GM12878 (cell line): ENCODE data around the gene GPC2. TPM values are rescaled to one million over a fixed set of nuclear protein-coding genes. Genes with fewer than 3 reads are reported as not detected.

Experiments used
- ATAC-seq: fragments of 200-7000 bp; cut with Tn5 transposase; 3 replicates; pipeline ENCODE4 v1.9.1; 2020; ENCODE audit warnings: mild to moderate bottlenecking, moderate library complexity
- BruUV-seq: library from RNA; stranded (reverse); fragments of 400-500 nt; replicated peaks from 2 replicates; lab custom pipeline; 2021; lab: Mats Ljungman, UMichigan
- CTCF ChIA-PET: fragments of 300-600 bp; sonication (Branson Sonifier 250); formaldehyde crosslinking; extraction: SDS; loops from one replicate; lab custom pipeline; 2021; ENCODE audit warnings: inconsistent platforms; lab: Yijun Ruan, JAX
- POLR2A ChIA-PET: fragments of 350-600 bp; formaldehyde crosslinking; extraction: SDS; loops from one replicate; lab custom pipeline; 2021; ENCODE audit warnings: inconsistent platforms; lab: Charles Lee
- RAD21 ChIA-PET: fragments of 300-600 bp; sonication (Branson Sonifier 250); formaldehyde crosslinking; loops from one replicate; lab custom pipeline; 2023; ENCODE audit warnings: antibody characterized with exemption; ENCODE audit not compliant: unreplicated experiment; lab: Charles Lee
- SMC1A ChIA-PET: fragments of 300-600 bp; sonication (Branson Sonifier 250); formaldehyde crosslinking; loops from one replicate; lab custom pipeline; 2023; ENCODE audit not compliant: unreplicated experiment, uncharacterized antibody; lab: Charles Lee
- DNase-seq: peaks from one replicate; pipeline ENCODE4 v3.0.0-alpha.2; 2011; ENCODE audit warnings: low read depth, low spot score
- FAIRE-seq: peaks from 3 replicates; lab custom pipeline; 2011; peaks lifted over from hg19 to GRCh38; lab: Jason Lieb, UNC
- H2AFZ ChIP-seq: 2 replicates; pipeline ENCODE4 v1.6.0; 2011; ENCODE audit warnings: low read depth, low read length, control low read depth; ENCODE audit not compliant: control insufficient read depth
- H3K27ac ChIP-seq: 2 replicates; pipeline ENCODE4 v1.5.1; 2011; ENCODE audit warnings: control low read depth; ENCODE audit not compliant: control insufficient read depth, insufficient read depth
- H3K27me3 ChIP-seq, 2 experiments: replicated peaks in 1 of 2; 2 replicates each; pipeline versions ENCODE4 v1.6.0 to v1.6.1; 2011; ENCODE audit warnings: low read length in 1 of 2; ENCODE audit not compliant: control insufficient read depth in 2 of 2, insufficient read depth in 2 of 2
- H3K36me3 ChIP-seq, 2 experiments: 2 replicates each; pipeline ENCODE4 v1.5.1; 2011; ENCODE audit warnings: low read length in 1 of 2; ENCODE audit not compliant: control insufficient read depth in 2 of 2, insufficient read depth in 2 of 2
- H3K4me1 ChIP-seq: 2 replicates; pipeline ENCODE4 v1.6.1; 2011; ENCODE audit warnings: mild to moderate bottlenecking, low read length, moderate library complexity, mixed read lengths; ENCODE audit not compliant: control insufficient read depth, insufficient read depth
- H3K4me2 ChIP-seq: 2 replicates; pipeline ENCODE4 v1.6.0; 2011; ENCODE audit warnings: control low read depth; ENCODE audit not compliant: control insufficient read depth, insufficient read depth
- H3K4me3 ChIP-seq: fragments of 200-600 bp; sonication (generic); 2 replicates; pipeline ENCODE4 v1.5.1; 2016
- H3K79me2 ChIP-seq: 2 replicates; pipeline ENCODE4 v1.6.0; 2011; ENCODE audit warnings: low read length; ENCODE audit not compliant: control insufficient read depth, insufficient read depth
- H3K9ac ChIP-seq: 2 replicates; pipeline ENCODE4 v1.8.0; 2011; ENCODE audit warnings: low read length, control low read depth, mixed read lengths; ENCODE audit not compliant: control insufficient read depth, insufficient read depth
- H3K9me3 ChIP-seq: replicated peaks from 3 replicates; pipeline ENCODE4 v1.5.1; 2011; ENCODE audit warnings: mild to moderate bottlenecking, low read length; ENCODE audit not compliant: control insufficient read depth, insufficient read depth
- H4K20me1 ChIP-seq: 2 replicates; pipeline ENCODE4 v1.6.0; 2011; ENCODE audit not compliant: control insufficient read depth, insufficient read depth
- DPF2 ChIP-seq: fragments of 450-650 bp; IDR thresholded peaks from 2 replicates; pipeline ENCODE4 v1.6.1; 2017; ENCODE audit warnings: mild to moderate bottlenecking
- FOXK2 ChIP-seq: fragments of 450-650 bp; IDR thresholded peaks from 2 replicates; pipeline ENCODE4 v1.6.1; 2017; ENCODE audit warnings: mild to moderate bottlenecking, moderate library complexity
- JUND ChIP-seq: IDR thresholded peaks from 2 replicates; pipeline ENCODE4 v1.6.1; 2012; ENCODE audit warnings: low read depth, mild to moderate bottlenecking, low read length, improper control_type of control experiment, moderate library complexity
- KDM1A ChIP-seq: fragments of 200-600 bp; sonication (generic); IDR thresholded peaks from 2 replicates; pipeline ENCODE4 v1.6.1; 2016; ENCODE audit warnings: borderline replicate concordance
- NKRF ChIP-seq: fragments of 450-650 bp; conservative IDR thresholded peaks from 2 replicates; pipeline ENCODE4 v1.6.1; 2017; ENCODE audit warnings: mild to moderate bottlenecking, moderate library complexity
- PAX5 ChIP-seq: IDR thresholded peaks from 2 replicates; pipeline ENCODE4 v1.6.1; 2011; ENCODE audit warnings: low read depth, low read length, borderline replicate concordance
- POLR2A ChIP-seq: IDR thresholded peaks from 2 replicates; pipeline ENCODE4 v1.6.1; 2011; ENCODE audit warnings: low read depth, mild to moderate bottlenecking, low read length
- RELB ChIP-seq: fragments of 450-650 bp; IDR thresholded peaks from 2 replicates; pipeline ENCODE4 v1.6.1; 2017; ENCODE audit warnings: low read depth, mild to moderate bottlenecking, moderate library complexity
- STAT1 ChIP-seq: fragments of 450-650 bp; conservative IDR thresholded peaks from 2 replicates; pipeline ENCODE4 v1.6.1; 2014; ENCODE audit warnings: antibody characterized with exemption, mild to moderate bottlenecking
- USF1 ChIP-seq: IDR thresholded peaks from 2 replicates; pipeline ENCODE4 v1.6.1; 2011; ENCODE audit warnings: borderline replicate concordance, low read depth, mild to moderate bottlenecking, moderate library complexity, mixed read lengths, low read length; ENCODE audit not compliant: insufficient read depth; ENCODE audit errors: extremely low read length
- ZBTB40 ChIP-seq: fragments of 450-650 bp; IDR thresholded peaks from 2 replicates; pipeline ENCODE4 v1.6.1; 2016; ENCODE audit warnings: mild to moderate bottlenecking, moderate library complexity, borderline replicate concordance
- ZNF384 ChIP-seq: IDR thresholded peaks from 2 replicates; pipeline ENCODE4 v1.6.1; 2012; ENCODE audit warnings: low read depth, mild to moderate bottlenecking, low read length, improper control_type of control experiment, borderline replicate concordance
- WGBS: methylation state at CpG from one replicate; pipeline ENCODE4 v1.1.6; 2016; ENCODE audit warnings: low lambda C conversion rate; ENCODE audit not compliant: insufficient replicate concordance, insufficient coverage; ENCODE audit errors: missing lambda C conversion rate; 5-methylcytosine and 5-hydroxymethylcytosine counted together
- in situ Hi-C: fragments of 300-500 bp; cut with MboI; formaldehyde crosslinking; loops from 9 replicates; pipeline ENCODE4 v1.14.3; 2018; ENCODE audit warnings: mixed read lengths
- intact Hi-C: fragments of 100-400 bp; cut with micrococcal nuclease; formaldehyde crosslinking; loops from one replicate; pipeline ENCODE4 v1.14.2; 2022; ENCODE audit not compliant: unreplicated experiment
- polyA plus RNA-seq, 11 experiments: library from polyadenylated mRNA; depleted of rRNA in 4 of 11; unstranded in 6 of 11; stranded (reverse) in 5 of 11; fragments of >200 nt; fragmentation: Nextera tagmentation in 4 of 11; fragmentation: Illumina TruSeq in 1 of 11; extraction: Ambion mirVana in 4 of 11; extraction: Trizol in 1 of 11; gene quantifications; 1 replicate in 1 of 11; 2 replicates in 10 of 11; pipeline versions ENCODE4 v1.2.1 to v1.2.3, GENCODE V29; 2011 to 2016; ENCODE audit warnings: inconsistent platforms in 2 of 11, missing spikeins in 2 of 11, low read depth in 1 of 11
- total RNA-seq, 4 experiments: library from RNA; depleted of rRNA in 3 of 4; stranded (reverse); fragments of >200 nt in 3 of 4; fragmentation: Illumina TruSeq in 1 of 4; extraction: Trizol in 1 of 4; gene quantifications; 2 replicates each; pipeline versions ENCODE4 v1.2.1 to v1.2.3, GENCODE V29; 2013 to 2021

Gene GPC2
- total and polyA plus RNA-seq, 10 of the 15 experiments (the other 5 are each of a cell fraction or from before 2014, with no cell fraction given), result 0.19 to 6.3 (median 0.77) TPM

- TF ChIP-seq PAX5, result no peak
- TF ChIP-seq, all 136 proteins: peak for 0
These were observed 13.3 kb downstream of the GPC2 start (continued) for GRCh38 chr7:100163871-100164270.

- no peak for FAIRE-seq
- Histone ChIP-seq H3K79me2 (peaks cover 7% of the 10 kb centered on the region), H3K27me3 (peaks cover 0 to 5% of the 10 kb centered on the region in 2 experiments; a peak in 2 of 4 replicates), H3K36me3 (no peaks in the 10 kb centered on the region), H3K27ac (no peak overlapping the region), H3K4me3 (no peak overlapping the region), H2AFZ (no peak overlapping the region), H3K9me3 (no peaks in the 10 kb centered on the region), H3K9ac (no peak overlapping the region), H3K4me2 (no peak overlapping the region), H4K20me1 (no peaks in the 10 kb centered on the region), H3K4me1 (peaks cover 15% of the 10 kb centered on the region)
- CTCF ChIA-PET, result interaction anchor here (0.7 to 0.9 kb wide), 2 partner anchors 17 to 30 kb away, joined by 3 read pairs; no protein-coding TSS in a partner anchor
- intact Hi-C loops (no loop called here), in situ Hi-C loops (no loop called here)
- DNase-seq, result no peak
- no peak for ATAC-seq
- 21% methylated on average over 6 of the region's 6 CpGs for WGBS
- no peak for TF ChIP-seq RELB
- no peak for TF ChIP-seq ZBTB40
- TF ChIP-seq KDM1A, result no peak
- TF ChIP-seq DPF2, result no peak
- no peak for TF ChIP-seq NKRF
- TF ChIP-seq JUND, result no peak
- peak; percentile 46; the same call in 1 of the 2 replicates for TF ChIP-seq ZNF384
- peak; percentile 60 for TF ChIP-seq USF1
- no peak for TF ChIP-seq FOXK2
- no peak for TF ChIP-seq POLR2A
- TF ChIP-seq STAT1, result no peak
- POLR2A ChIA-PET, result interaction anchor here (0.6 to 1.1 kb wide), 4 partner anchors 9 to 222 kb away, joined by 3 to 4 read pairs (median 4); no protein-coding TSS in a partner anchor
- SMC1A ChIA-PET, result interaction anchor here (0.7 kb wide), 1 partner anchor 250 kb away, joined by 4 read pairs; no protein-coding TSS in a partner anchor
- no TSS peak for BruUV-seq
- RAD21 ChIA-PET, result interaction anchor here (0.8 to 1.2 kb wide), 2 partner anchors 30 to 34 kb away, joined by 4 to 6 read pairs; no protein-coding TSS in a partner anchor
These were observed 14.1 kb downstream of the GPC2 start for GRCh38 chr7:100163006-100163531.
